Kasumi-1 (cell line): ENCODE data around the gene JADE2.
"Not testable (repeated sequence)": the region's sequence is repeated elsewhere in the genome, so short reads cannot be mapped to it uniquely, and the experiment has no call there.

ENCODE experiments used
- DNase-seq, 2 experiments: peaks; one replicate each; lab custom pipeline; 2025; lab: John Stamatoyannopoulos, UW

JADE2 gene

GRCh38 chr5:134590992-134591659, 65.7 kb downstream of the JADE2 start:
- no peak for DNase-seq

GRCh38 chr5:134592141-134592746, 66.8 kb downstream of the JADE2 start:
- DNase-seq = no peak

- DNase-seq = no peak
These were observed 68.9 kb downstream of the JADE2 start for GRCh38 chr5:134594336-134594735.

DNA sequence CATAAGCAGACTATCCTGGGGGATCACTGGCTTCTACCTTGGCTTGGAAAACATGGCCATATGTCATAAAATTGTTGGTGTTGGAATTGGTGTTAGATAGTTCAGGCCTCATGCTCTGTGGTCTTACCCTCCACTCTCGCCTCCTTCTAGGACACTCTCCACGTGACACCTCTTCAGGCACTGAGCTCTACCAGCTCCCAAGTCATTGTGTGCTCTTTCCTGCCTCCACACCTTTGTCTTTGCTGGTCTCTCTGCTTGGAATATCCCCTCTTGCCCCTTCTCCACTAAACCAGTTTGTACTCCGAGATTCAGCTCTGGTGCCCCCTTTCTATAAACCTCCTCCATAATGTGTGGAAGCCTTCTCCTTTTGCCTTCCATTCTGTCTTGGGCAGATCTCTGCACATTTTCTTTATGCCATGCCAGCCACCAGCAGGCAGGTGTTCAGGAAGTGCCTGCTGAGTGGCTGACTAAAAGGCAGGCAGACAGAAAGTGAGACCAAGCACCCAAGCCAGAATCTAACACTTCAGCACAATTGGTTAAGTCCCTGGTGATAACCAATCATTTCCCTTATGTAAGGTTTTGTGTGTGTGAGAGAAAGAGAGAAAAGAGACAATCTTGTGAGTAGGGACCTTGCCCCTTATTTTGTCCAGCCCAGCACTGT, 69.5 kb downstream of the JADE2 start:
- no peak for DNase-seq

DNA sequence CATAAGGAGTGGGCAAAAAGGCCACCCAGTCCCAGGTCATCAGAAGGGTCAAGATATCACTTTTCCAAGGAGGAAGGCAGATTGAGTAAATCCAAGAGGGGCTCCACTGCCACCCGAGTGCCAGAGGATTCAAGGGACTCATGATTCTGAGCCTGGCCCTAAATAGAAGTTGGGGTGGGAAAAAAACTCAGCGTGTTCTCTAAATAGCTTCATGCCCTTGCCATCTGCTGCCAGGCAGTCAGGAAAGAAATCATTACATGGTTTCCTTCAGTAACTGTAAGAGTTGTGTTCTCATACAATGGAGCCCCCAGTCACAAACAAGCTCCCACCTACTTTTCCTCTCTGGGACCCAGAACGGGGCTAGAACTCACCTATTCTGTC, 70.0 kb downstream of the JADE2 start:
- no peak for DNase-seq

- not testable (repeated sequence) for DNase-seq
These were observed 74.3 kb downstream of the JADE2 start for GRCh38 chr5:134599820-134600219.

GRCh38 chr5:134600600-134600999, 75.1 kb downstream of the JADE2 start:
- no peak for DNase-seq

DNA sequence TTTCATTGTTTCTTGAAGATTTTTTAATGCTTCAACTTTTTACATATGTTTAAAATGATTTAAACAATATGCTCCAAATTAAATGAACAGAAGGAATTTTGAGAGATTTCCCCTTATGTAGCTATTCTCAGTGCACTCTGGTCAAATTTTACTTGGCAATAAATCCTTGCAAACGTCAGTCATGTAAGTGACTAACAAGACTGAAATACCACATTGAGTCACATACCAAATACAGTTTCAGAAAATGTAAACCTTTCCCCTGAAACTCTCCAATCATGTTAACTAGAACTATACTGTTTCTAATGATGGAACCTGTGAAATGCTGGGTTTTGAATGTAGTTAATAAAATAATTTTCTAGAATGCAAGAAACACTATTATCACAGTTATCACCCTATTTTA, 77.6 kb downstream of the JADE2 start:
- DNase-seq = no peak

DNA sequence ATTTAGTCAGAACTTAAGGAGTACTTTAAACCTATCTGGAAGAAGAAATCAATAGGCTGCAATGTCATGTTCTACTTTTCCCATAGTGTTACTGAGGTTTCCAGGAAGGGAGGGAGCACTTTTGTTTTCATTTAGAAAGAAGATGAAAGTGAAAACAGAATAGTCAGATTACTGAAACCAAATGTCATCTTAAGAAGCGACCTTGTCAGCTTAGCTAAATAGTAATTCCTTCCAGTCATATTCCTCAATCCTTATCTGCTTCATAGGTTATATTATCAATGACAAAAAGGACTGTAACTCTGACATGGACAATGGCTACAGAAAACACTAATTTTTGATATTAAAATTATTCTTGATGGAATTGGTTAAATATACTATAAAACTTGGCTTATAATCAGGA, 79.4 kb downstream of the JADE2 start:
- no peak for DNase-seq

GRCh38 chr5:134606726-134607125, 81.3 kb downstream of the JADE2 start:
- DNase-seq = no peak

DNA sequence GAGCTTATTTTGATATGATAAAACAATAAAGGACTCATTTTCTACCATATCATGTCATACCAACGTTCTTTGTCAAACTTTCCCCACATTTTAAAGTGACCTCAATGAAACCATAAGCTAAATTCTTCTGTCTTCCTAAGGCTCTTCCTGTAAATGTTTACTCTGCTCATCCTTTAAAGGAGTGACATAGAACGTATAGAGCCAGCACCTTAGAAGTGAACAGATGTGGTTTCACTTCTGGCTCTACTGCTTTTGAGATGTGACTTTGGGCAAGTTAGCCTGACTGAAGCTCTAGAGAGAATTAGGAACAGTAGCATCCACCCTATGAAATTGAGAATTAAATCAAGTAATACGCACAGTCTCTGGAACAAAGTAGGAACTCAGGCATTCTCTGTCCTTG, 83.1 kb downstream of the JADE2 start:
- DNase-seq = no peak

DNA sequence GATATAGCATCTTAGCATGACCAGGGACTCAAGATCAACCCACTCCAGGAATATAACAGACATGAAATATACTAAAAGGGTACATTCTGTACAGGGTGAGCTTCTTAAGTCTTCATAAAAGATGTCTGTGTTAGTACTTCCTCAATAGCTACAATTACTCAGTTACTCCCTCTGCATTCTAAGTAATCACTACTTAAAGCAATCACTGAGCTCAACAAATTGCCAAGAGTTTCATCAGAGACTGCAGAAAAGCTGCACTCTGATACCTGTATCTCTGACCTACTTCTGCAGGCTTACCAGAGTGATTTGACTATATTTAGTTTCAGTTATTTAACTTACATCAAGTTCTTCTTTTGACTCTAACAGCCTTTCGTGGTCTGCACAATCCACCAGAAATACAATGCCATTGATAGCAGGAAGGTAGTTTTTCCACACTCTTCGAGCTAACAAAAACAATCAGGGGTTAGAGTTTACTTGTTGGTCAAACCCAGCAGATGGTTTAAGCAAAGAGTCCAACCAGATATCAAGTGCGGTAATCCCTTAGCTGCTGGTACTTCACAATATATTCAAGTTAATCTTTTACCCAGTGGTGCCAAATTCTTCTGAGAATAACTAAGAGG, 83.9 kb downstream of the JADE2 start:
- DNase-seq = peak; percentile 15 to 39

DNA sequence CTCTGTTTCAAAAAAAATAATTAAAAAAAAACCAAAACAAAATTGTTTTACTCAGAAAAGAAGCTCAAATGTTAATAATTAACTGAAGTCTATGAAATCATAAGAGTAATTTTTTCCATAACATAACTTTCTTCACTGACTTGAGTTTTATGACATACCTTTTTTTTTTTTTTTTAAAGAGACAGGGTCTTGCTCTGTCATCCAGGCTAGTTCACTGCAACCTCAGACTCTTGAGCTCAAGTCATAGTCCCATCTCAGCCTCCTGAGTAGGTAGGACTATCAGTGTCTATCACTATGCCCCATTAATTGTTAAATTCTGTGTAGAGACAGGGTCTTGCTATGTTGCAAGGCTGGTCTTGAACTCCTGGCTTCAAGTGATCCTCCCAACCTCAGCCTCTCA, 85.3 kb downstream of the JADE2 start:
- no peak for DNase-seq

GRCh38 chr5:134611515-134611914, 86.0 kb downstream of the JADE2 start:
- no peak for DNase-seq

GRCh38 chr5:134614450-134615085, 89.1 kb downstream of the JADE2 start:
- no peak for DNase-seq

DNA sequence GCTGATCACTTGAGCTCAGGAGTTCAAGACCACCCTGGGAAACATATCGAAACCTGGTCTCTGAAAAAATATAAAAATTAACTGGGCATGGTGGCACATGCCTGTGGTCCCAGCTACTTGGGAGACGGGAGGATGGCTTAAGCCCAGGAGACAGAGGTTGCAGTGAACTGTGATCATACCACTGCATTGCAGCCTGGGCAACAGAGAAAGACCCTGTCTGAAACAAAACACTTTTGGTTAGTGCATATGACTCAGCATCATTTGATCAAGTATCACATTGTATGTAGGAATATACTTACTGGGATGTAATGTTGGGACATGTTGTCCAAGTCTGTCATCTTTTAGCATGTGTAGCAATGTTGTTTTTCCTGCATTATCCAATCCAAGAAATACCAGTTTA, 95.2 kb downstream of the JADE2 start:
- no peak for DNase-seq

GRCh38 chr5:134625559-134625958, 100.1 kb downstream of the JADE2 start:
- DNase-seq = no peak

- DNase-seq = no peak
These were observed 101.0 kb downstream of the JADE2 start for GRCh38 chr5:134626369-134627014.
